ENCODE results near the gene FNDC3B.

Gene FNDC3B

GRCh38 chr3:172159376-172159775 is 120.0 kb downstream of the FNDC3B start:
- no peak overlapping the region for H3K27ac ChIP-seq

GRCh38 chr3:172159962-172160538 is 120.7 kb downstream of the FNDC3B start:
- no peak overlapping the region for H3K27ac ChIP-seq
- TF ChIP-seq CTCF (IDR thresholded peaks at IDR 0.05) (no peak), ZFX (IDR thresholded peaks at IDR 0.05; ENCODE audit: borderline replicate concordance) (no peak)

More at GRCh38 chr3:172159376-172159775, 120.0 kb downstream of the FNDC3B start:
- no peak for TF ChIP-seq ZFX (IDR thresholded peaks at IDR 0.05; ENCODE audit: borderline replicate concordance)
- TF ChIP-seq CTCF (IDR thresholded peaks at IDR 0.05): no peak

GRCh38 chr3:172161133-172161789 is 121.9 kb downstream of the FNDC3B start:
- no peak for TF ChIP-seq ZFX (IDR thresholded peaks at IDR 0.05; ENCODE audit: borderline replicate concordance)
- TF ChIP-seq CTCF (IDR thresholded peaks at IDR 0.05): no peak
- H3K27ac ChIP-seq: no peak overlapping the region

- no peak overlapping the region for H3K27ac ChIP-seq
- TF ChIP-seq ZFX (IDR thresholded peaks at IDR 0.05; ENCODE audit: borderline replicate concordance): no peak
These were observed 122.6 kb downstream of the FNDC3B start for GRCh38 chr3:172161959-172162358.

DNA sequence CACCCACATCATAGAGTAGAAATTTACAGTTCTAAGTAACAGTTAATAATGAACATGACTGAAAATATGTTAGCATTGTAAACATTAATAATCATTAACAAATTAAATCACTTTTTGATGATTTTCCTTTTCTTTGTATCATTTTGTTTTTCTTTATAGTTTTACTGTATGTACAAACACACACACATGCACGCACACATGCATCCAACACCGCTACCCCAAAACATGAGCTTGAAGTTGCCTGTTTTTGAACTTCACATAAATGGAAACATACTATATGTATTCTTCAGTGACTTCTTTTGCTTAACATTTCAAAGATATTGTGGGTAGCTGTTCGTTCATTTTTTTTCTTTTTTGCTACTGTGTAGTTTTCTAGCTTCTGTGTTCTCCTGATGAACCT is 123.9 kb downstream of the FNDC3B start:
- H3K27ac ChIP-seq: no peak overlapping the region
- TF ChIP-seq ZFX (IDR thresholded peaks at IDR 0.05; ENCODE audit: borderline replicate concordance) (no peak), CTCF (IDR thresholded peaks at IDR 0.05) (no peak)

GRCh38 chr3:172164620-172165362 is 125.4 kb downstream of the FNDC3B start:
- TF ChIP-seq CTCF (IDR thresholded peaks at IDR 0.05) (no peak), ZFX (IDR thresholded peaks at IDR 0.05; ENCODE audit: borderline replicate concordance) (no peak)
- H3K27ac ChIP-seq: no peak overlapping the region

GRCh38 chr3:172166261-172166660 is 126.9 kb downstream of the FNDC3B start:
- TF ChIP-seq CTCF (IDR thresholded peaks at IDR 0.05) (no peak), ZFX (IDR thresholded peaks at IDR 0.05; ENCODE audit: borderline replicate concordance) (no peak)
- no peak overlapping the region for H3K27ac ChIP-seq
